Measurements from ENCODE around the gene ZSWIM2.

The ZSWIM2 gene

GRCh38 chr2:186887107-186888090, 38.4 kb upstream of the ZSWIM2 start:
- Histone ChIP-seq H3K36me3 (ENCODE audit: insufficient read depth, low read length) (no peaks in the 10 kb centered on the region), H3K4me3 (no peak overlapping the region), H3K9ac (ENCODE audit: insufficient read length) (no peak overlapping the region), H3K27ac (no peak overlapping the region), H3K9me3 (ENCODE audit: low read depth, low read length) (no peaks in the 10 kb centered on the region; the same call in 1 of the 2 replicates)
- no peak for TF ChIP-seq EZH2 (IDR thresholded peaks at IDR 0.05)
- no peak for TF ChIP-seq POLR2AphosphoS5 (IDR thresholded peaks at IDR 0.05; ENCODE audit: borderline replicate concordance, low read depth, low read length)
- no peak for TF ChIP-seq FOXP2 (optimal IDR thresholded peaks at IDR 0.05; ENCODE audit: control extremely low read depth, extremely low read length, insufficient read depth)
- no peak for DNase-seq (ENCODE audit: low read depth, low spot score)

DNA sequence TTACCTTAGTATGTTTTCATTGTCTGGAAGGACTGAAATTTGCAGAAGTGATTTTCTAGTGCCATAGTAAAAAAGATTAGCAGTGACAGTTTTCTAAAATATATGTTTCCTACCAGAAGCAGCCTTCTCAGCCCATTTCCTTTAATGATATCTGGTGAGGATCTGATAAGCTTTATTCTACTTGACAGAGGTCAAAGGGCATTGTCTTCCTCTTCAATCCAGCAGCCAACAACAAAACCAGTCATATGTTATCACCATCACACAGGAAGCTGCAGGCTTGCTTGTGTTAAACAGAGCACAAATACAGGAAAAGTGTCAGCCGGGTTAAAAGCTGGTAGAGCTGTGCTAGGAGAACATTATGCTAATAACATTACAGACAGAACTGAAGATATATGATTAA, 35.6 kb upstream of the ZSWIM2 start:
- no peak overlapping the region for H3K9ac ChIP-seq (ENCODE audit: insufficient read length)
- H3K27ac ChIP-seq, result no peak overlapping the region; the same call in 1 of the 2 replicates

GRCh38 chr2:186883666-186884065, 34.7 kb upstream of the ZSWIM2 start:
- Histone ChIP-seq H3K4me3 (no peak overlapping the region), H3K27ac (no peak overlapping the region), H3K36me3 (ENCODE audit: insufficient read depth, low read length) (no peaks in the 10 kb centered on the region), H3K9ac (ENCODE audit: insufficient read length) (no peak overlapping the region), H3K9me3 (ENCODE audit: low read depth, low read length) (no peaks in the 10 kb centered on the region; the same call in 1 of the 2 replicates)
- DNase-seq (ENCODE audit: low read depth, low spot score), result no peak
- TF ChIP-seq EZH2 (IDR thresholded peaks at IDR 0.05) (no peak), POLR2AphosphoS5 (IDR thresholded peaks at IDR 0.05; ENCODE audit: borderline replicate concordance, low read depth, low read length) (no peak), FOXP2 (optimal IDR thresholded peaks at IDR 0.05; ENCODE audit: control extremely low read depth, extremely low read length, insufficient read depth) (no peak)

More for the DNA sequence above, 35.6 kb upstream of the ZSWIM2 start:
- Histone ChIP-seq H3K36me3 (ENCODE audit: insufficient read depth, low read length) (no peaks in the 10 kb centered on the region), H3K9me3 (ENCODE audit: low read depth, low read length) (no peaks in the 10 kb centered on the region; the same call in 1 of the 2 replicates), H3K4me3 (no peak overlapping the region)
- TF ChIP-seq EZH2 (IDR thresholded peaks at IDR 0.05), result no peak
- TF ChIP-seq FOXP2 (optimal IDR thresholded peaks at IDR 0.05; ENCODE audit: control extremely low read depth, extremely low read length, insufficient read depth), result no peak
- no peak for TF ChIP-seq POLR2AphosphoS5 (IDR thresholded peaks at IDR 0.05; ENCODE audit: borderline replicate concordance, low read depth, low read length)
- DNase-seq (ENCODE audit: low read depth, low spot score), result no peak

DNA sequence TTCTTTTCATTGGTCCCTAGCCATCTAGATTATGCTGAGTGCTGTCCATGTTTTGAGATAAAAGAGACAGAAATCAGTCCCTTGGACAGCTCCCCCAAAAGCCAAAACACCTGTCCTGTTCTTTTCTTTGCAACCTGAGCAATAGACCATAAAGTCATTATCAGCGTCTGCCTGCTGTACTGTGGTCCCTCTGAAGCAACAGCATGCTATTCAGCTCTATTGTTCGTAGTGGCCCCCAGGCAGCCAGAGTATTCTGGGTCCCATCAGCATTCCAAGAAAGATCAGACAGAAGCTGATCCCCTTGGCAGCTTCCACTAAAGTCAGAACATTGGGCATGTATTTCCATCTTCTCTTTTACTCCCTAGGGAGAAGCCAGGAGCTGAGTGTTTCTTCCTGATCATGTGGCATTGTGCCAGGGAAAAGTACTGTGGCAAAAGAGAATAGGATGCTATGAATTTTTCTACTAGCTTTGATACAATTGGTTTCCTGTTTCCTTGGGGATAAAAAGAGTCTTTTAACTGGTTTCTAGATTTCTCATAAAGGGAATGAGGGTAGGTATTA, 33.6 kb upstream of the ZSWIM2 start:
- Histone ChIP-seq H3K36me3 (ENCODE audit: insufficient read depth, low read length) (no peaks in the 10 kb centered on the region), H3K9ac (ENCODE audit: insufficient read length) (no peak overlapping the region), H3K9me3 (ENCODE audit: low read depth, low read length) (no peaks in the 10 kb centered on the region; the same call in 1 of the 2 replicates), H3K4me3 (no peak overlapping the region), H3K27ac (no peak overlapping the region)
- TF ChIP-seq FOXP2 (optimal IDR thresholded peaks at IDR 0.05; ENCODE audit: control extremely low read depth, extremely low read length, insufficient read depth) (no peak), EZH2 (IDR thresholded peaks at IDR 0.05) (no peak), POLR2AphosphoS5 (IDR thresholded peaks at IDR 0.05; ENCODE audit: borderline replicate concordance, low read depth, low read length) (no peak)
- no peak for DNase-seq (ENCODE audit: low read depth, low spot score)

DNA sequence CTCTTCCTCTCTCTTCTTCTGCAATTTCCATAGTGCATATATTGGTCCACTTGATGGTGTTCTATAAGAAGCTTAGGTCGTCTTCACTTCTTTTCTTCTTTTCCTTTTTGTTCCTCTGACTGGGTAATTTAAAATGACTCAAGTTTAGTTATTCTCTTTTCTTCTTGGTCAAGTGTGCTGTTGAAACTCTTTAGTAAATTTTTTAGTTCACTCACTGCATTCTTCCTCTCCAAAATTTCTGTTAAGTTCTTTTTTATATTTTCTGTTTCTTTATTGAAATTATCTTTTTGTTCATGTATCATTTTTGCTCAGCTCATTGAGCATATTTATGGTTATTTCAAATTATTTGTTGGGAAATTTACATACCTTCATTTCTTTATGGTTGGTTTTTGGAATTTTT, 32.7 kb upstream of the ZSWIM2 start:
- DNase-seq (ENCODE audit: low read depth, low spot score), result no peak

DNA sequence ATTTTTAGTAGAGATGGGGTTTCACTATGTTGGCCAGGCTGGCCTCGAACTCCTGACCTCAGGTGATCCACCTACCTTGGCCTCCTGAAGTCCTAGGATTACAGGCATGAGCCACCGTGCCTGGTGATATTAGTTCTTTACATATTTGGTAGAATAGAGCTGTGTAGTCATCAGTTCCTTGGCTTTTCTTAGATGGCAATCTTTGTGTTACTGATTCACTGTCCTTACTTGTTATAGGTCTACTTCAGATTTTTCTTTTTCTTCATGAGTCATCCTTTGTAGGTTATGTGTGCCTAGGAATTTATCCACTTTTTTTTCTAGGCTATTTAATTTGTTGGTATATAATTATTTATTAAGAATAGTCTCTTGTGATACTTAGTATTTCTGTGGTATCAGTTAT, 30.3 kb upstream of the ZSWIM2 start:
- Histone ChIP-seq H3K9me3 (ENCODE audit: low read depth, low read length) (no peaks in the 10 kb centered on the region; the same call in 1 of the 2 replicates), H3K27ac (no peak overlapping the region), H3K9ac (ENCODE audit: insufficient read length) (no peak overlapping the region), H3K36me3 (ENCODE audit: insufficient read depth, low read length) (no peaks in the 10 kb centered on the region), H3K4me3 (no peak overlapping the region)
- TF ChIP-seq EZH2 (IDR thresholded peaks at IDR 0.05) (no peak), FOXP2 (optimal IDR thresholded peaks at IDR 0.05; ENCODE audit: control extremely low read depth, extremely low read length, insufficient read depth) (no peak), POLR2AphosphoS5 (IDR thresholded peaks at IDR 0.05; ENCODE audit: borderline replicate concordance, low read depth, low read length) (no peak)
- DNase-seq (ENCODE audit: low read depth, low spot score), result no peak

More for the DNA sequence above, 32.7 kb upstream of the ZSWIM2 start:
- TF ChIP-seq FOXP2 (optimal IDR thresholded peaks at IDR 0.05; ENCODE audit: control extremely low read depth, extremely low read length, insufficient read depth) (no peak), POLR2AphosphoS5 (IDR thresholded peaks at IDR 0.05; ENCODE audit: borderline replicate concordance, low read depth, low read length) (no peak), EZH2 (IDR thresholded peaks at IDR 0.05) (no peak)
- Histone ChIP-seq H3K9ac (ENCODE audit: insufficient read length) (no peak overlapping the region), H3K27ac (no peak overlapping the region), H3K9me3 (ENCODE audit: low read depth, low read length) (no peaks in the 10 kb centered on the region; the same call in 1 of the 2 replicates), H3K4me3 (no peak overlapping the region), H3K36me3 (ENCODE audit: insufficient read depth, low read length) (no peaks in the 10 kb centered on the region)

- Histone ChIP-seq H3K36me3 (ENCODE audit: insufficient read depth, low read length) (no peaks in the 10 kb centered on the region), H3K27ac (no peak overlapping the region), H3K9me3 (ENCODE audit: low read depth, low read length) (no peaks in the 10 kb centered on the region), H3K9ac (ENCODE audit: insufficient read length) (no peak overlapping the region), H3K4me3 (no peak overlapping the region)
- TF ChIP-seq EZH2 (IDR thresholded peaks at IDR 0.05), result no peak
- TF ChIP-seq POLR2AphosphoS5 (IDR thresholded peaks at IDR 0.05; ENCODE audit: borderline replicate concordance, low read depth, low read length), result no peak
- no peak for TF ChIP-seq FOXP2 (optimal IDR thresholded peaks at IDR 0.05; ENCODE audit: control extremely low read depth, extremely low read length, insufficient read depth)
- no peak for DNase-seq (ENCODE audit: low read depth, low spot score)
Observed at GRCh38 chr2:186874713-186875112, 25.7 kb upstream of the ZSWIM2 start.

DNA sequence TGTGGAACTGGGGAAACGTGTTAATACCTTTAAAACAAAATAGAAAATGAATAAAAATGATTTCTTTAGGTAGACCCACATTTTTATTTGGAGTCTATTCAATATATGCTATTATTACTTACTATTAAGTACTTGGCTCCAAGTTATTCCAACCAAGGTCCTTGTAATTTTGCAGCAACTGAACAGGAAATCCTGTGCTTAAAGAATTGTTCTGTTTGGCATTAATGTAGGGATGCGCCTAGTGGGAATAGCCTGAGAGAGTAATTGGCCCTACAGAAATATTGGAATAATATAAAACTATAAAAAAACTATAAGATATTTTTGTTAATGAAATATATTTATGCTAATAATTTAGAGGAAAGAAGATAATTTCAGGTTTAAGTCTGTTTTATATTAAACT, 22.9 kb upstream of the ZSWIM2 start:
- Histone ChIP-seq H3K4me3 (no peak overlapping the region), H3K9ac (ENCODE audit: insufficient read length) (no peak overlapping the region), H3K36me3 (ENCODE audit: insufficient read depth, low read length) (no peaks in the 10 kb centered on the region), H3K9me3 (ENCODE audit: low read depth, low read length) (no peaks in the 10 kb centered on the region), H3K27ac (peak overlapping the region; percentile 11; the same call in 1 of the 2 replicates)
- TF ChIP-seq FOXP2 (optimal IDR thresholded peaks at IDR 0.05; ENCODE audit: control extremely low read depth, extremely low read length, insufficient read depth) (no peak), POLR2AphosphoS5 (IDR thresholded peaks at IDR 0.05; ENCODE audit: borderline replicate concordance, low read depth, low read length) (no peak), EZH2 (IDR thresholded peaks at IDR 0.05) (no peak)
- no peak for DNase-seq (ENCODE audit: low read depth, low spot score)
